UCSD-AML1 (cell line): ENCODE data around the gene TRIM67.
A peak's percentile ranks its signal among the peaks of the same experiment; 100 is the strongest.

Source experiments
- DNase-seq: peaks from one replicate; lab custom pipeline; 2025; ENCODE audit not compliant: unreplicated experiment; lab: John Stamatoyannopoulos, UW

TRIM67 gene

GRCh38 chr1:231232870-231233734, 71.2 kb downstream of the TRIM67 start:
- DNase-seq: no peak

- no peak for DNase-seq
These were observed 72.0 kb downstream of the TRIM67 start for GRCh38 chr1:231233735-231234417.

- DNase-seq: no peak
These were observed 72.6 kb downstream of the TRIM67 start for GRCh38 chr1:231234506-231234905.

- no peak for DNase-seq
These were observed 73.8 kb downstream of the TRIM67 start for GRCh38 chr1:231235526-231236207.

- DNase-seq: no peak
These were observed 74.3 kb downstream of the TRIM67 start for GRCh38 chr1:231236208-231236591.

- no peak for DNase-seq
These were observed 75.1 kb downstream of the TRIM67 start for GRCh38 chr1:231236938-231237337.

- DNase-seq: no peak
These were observed 76.4 kb downstream of the TRIM67 start for GRCh38 chr1:231238298-231238697.

- DNase-seq: no peak
These were observed 78.6 kb downstream of the TRIM67 start for GRCh38 chr1:231240531-231240882.

GRCh38 chr1:231240883-231241735, 79.3 kb downstream of the TRIM67 start, which contains the start of gene GNPAT:
Gene GNPAT (plus strand): TSS chr1:231241212. CDS start chr1:231241379, 167 bp downstream.
- peak; percentile 90 for DNase-seq

GRCh38 chr1:231241750-231242149, 79.9 kb downstream of the TRIM67 start:
- DNase-seq: no peak

- DNase-seq: no peak
These were observed 80.8 kb downstream of the TRIM67 start for GRCh38 chr1:231242516-231243198.

- no peak for DNase-seq
These were observed 86.9 kb downstream of the TRIM67 start for GRCh38 chr1:231248778-231249177.

- DNase-seq: no peak
These were observed 90.5 kb downstream of the TRIM67 start for GRCh38 chr1:231252336-231252735.

- no peak for DNase-seq
These were observed 98.5 kb downstream of the TRIM67 start for GRCh38 chr1:231260351-231260750.

- no peak for DNase-seq
These were observed 102.8 kb downstream of the TRIM67 start for GRCh38 chr1:231264642-231265041.

- DNase-seq: no peak
These were observed 103.5 kb downstream of the TRIM67 start for GRCh38 chr1:231265379-231265778.

GRCh38 chr1:231266811-231267322, 105.0 kb downstream of the TRIM67 start:
- DNase-seq: no peak
